PC-3 (cell line): ENCODE results near the gene SCN1B. TPM values are rescaled to one million over a fixed set of nuclear protein-coding genes. Genes with fewer than 3 reads are reported as not detected.

Source experiments
- ATAC-seq: fragments of 200-7000 bp; cut with Tn5 transposase; 2 replicates; pipeline ENCODE4 v1.9.1; 2020; ENCODE audit warnings: mild to moderate bottlenecking, moderate library complexity
- BruUV-seq: library from RNA; stranded (reverse); fragments of 400-500 nt; replicated peaks from 2 replicates; lab custom pipeline; 2021; lab: Mats Ljungman, UMichigan
- CTCF ChIA-PET: fragments of 300-600 bp; sonication (Branson Sonifier 250); formaldehyde crosslinking; loops from one replicate; lab custom pipeline; 2022; ENCODE audit warnings: antibody characterized with exemption; lab: Charles Lee
- POLR2A ChIA-PET: fragments of 300-600 bp; sonication (Branson Sonifier 250); formaldehyde crosslinking; loops from one replicate; lab custom pipeline; 2022; ENCODE audit warnings: antibody characterized with exemption; ENCODE audit not compliant: unreplicated experiment; lab: Charles Lee
- DNase-seq: peaks from one replicate; pipeline ENCODE4 v3.0.0-alpha.2; 2015
- H2AFZ ChIP-seq: fragments of 300-600 bp; sonication (generic); 2 replicates; pipeline ENCODE4 v1.6.0; 2016; ENCODE audit warnings: antibody characterized with exemption, low read length
- H3F3A ChIP-seq: fragments of 300-600 bp; sonication (generic); one replicate; pipeline ENCODE4 v1.6.0; 2017; ENCODE audit warnings: antibody characterized with exemption, low read length, control low read depth, mild to moderate bottlenecking; ENCODE audit not compliant: unreplicated experiment
- H3K27ac ChIP-seq: fragments of 300-600 bp; sonication (generic); 2 replicates; pipeline ENCODE4 v1.5.1; 2016; ENCODE audit warnings: mild to moderate bottlenecking, low read length
- H3K27me3 ChIP-seq: fragments of 300-600 bp; sonication (generic); 2 replicates; pipeline ENCODE4 v1.6.1; 2016; ENCODE audit warnings: low read length, mixed read lengths
- H3K36me3 ChIP-seq: fragments of 300-600 bp; sonication (generic); 2 replicates; pipeline ENCODE4 v1.6.1; 2016; ENCODE audit warnings: low read depth, mixed run types, low read length, mixed read lengths
- H3K4me1 ChIP-seq: fragments of 300-600 bp; sonication (generic); 2 replicates; pipeline ENCODE4 v1.5.1; 2016; ENCODE audit warnings: low read length; ENCODE audit not compliant: insufficient read depth
- H3K4me2 ChIP-seq: fragments of 300-600 bp; sonication (generic); 2 replicates; pipeline ENCODE4 v1.6.0; 2016; ENCODE audit warnings: low read length
- H3K4me3 ChIP-seq: fragments of 300-600 bp; sonication (generic); 2 replicates; pipeline ENCODE4 v1.5.1; 2016; ENCODE audit warnings: mild to moderate bottlenecking, low read length, mixed read lengths
- H3K79me2 ChIP-seq: fragments of 300-600 bp; sonication (generic); 2 replicates; pipeline ENCODE4 v1.6.1; 2017; ENCODE audit warnings: low read length, mixed read lengths
- H3K9ac ChIP-seq: fragments of 300-600 bp; sonication (generic); 2 replicates; pipeline ENCODE4 v1.6.0; 2016; ENCODE audit warnings: mild to moderate bottlenecking, low read length
- H3K9me2 ChIP-seq: fragments of 300-600 bp; sonication (generic); replicated peaks from 2 replicates; pipeline ENCODE4 v1.6.1; 2016; ENCODE audit warnings: mixed run types, low read length, mixed read lengths
- H3K9me3 ChIP-seq: fragments of 300-600 bp; sonication (generic); 2 replicates; pipeline ENCODE4 v1.6.1; 2016; ENCODE audit warnings: low read length, mixed read lengths
- H4K20me1 ChIP-seq: fragments of 300-600 bp; sonication (generic); 2 replicates; pipeline ENCODE4 v1.6.1; 2016; ENCODE audit warnings: low read length, mixed read lengths
- CTCF ChIP-seq: fragments of 300-600 bp; sonication (generic); conservative IDR thresholded peaks from 2 replicates; pipeline ENCODE4 v1.5.1; 2017; ENCODE audit warnings: antibody characterized with exemption, low read depth, mild to moderate bottlenecking, low read length
- EZH2 ChIP-seq: fragments of 300-600 bp; sonication (generic); IDR thresholded peaks from one replicate; pipeline ENCODE4 v1.6.1; 2017; ENCODE audit warnings: antibody characterized with exemption, mild to moderate bottlenecking, low read length; ENCODE audit not compliant: unreplicated experiment
- EZH2phosphoT487 ChIP-seq: fragments of 300-600 bp; sonication (generic); IDR thresholded peaks from 2 replicates; pipeline ENCODE4 v1.6.1; 2018; ENCODE audit warnings: mild to moderate bottlenecking, antibody characterized with exemption, low read length, borderline replicate concordance
- intact Hi-C: fragments of 100-400 bp; cut with micrococcal nuclease; formaldehyde crosslinking; loops from 2 replicates; pipeline ENCODE4 v1.9.0; 2023
- total RNA-seq: library from RNA; depleted of rRNA; stranded (reverse); fragments of >200 nt; gene quantifications from 2 replicates; pipeline ENCODE4 v1.2.3, GENCODE V29; 2014

The SCN1B gene
- total RNA-seq, 1 experiment from 2014 or later: 1.7 TPM

GRCh38 chr19:35032356-35032865 lies 2.1 kb downstream of the SCN1B start:
- POLR2A ChIA-PET: no interaction called here
- intact Hi-C loops: no loop called here
- no peak overlapping the region for H3K27ac ChIP-seq
- H4K20me1 ChIP-seq: no peaks in the 10 kb centered on the region
- 0 out of 2 replicates have a peak, but pooled peaks cover 4% of the 10 kb centered on the region for H3K4me1 ChIP-seq
- no TSS peak for BruUV-seq
- TF ChIP-seq EZH2 (no peak), CTCF (no peak), EZH2phosphoT487 (no peak)
- no peaks in the 10 kb centered on the region for H3K9me2 ChIP-seq
- H3K9me3 ChIP-seq: no peaks in the 10 kb centered on the region
- no peak overlapping the region for H2AFZ ChIP-seq
- H3K79me2 ChIP-seq: no peaks in the 10 kb centered on the region
- ATAC-seq (no peak), DNase-seq (no peak)
- H3K9ac ChIP-seq: no peak overlapping the region
- peaks cover 3% of the 10 kb centered on the region; the same call in 1 of the 2 replicates for H3K36me3 ChIP-seq
- no peaks in the 10 kb centered on the region for H3F3A ChIP-seq
- H3K4me2 ChIP-seq: no peak overlapping the region
- H3K27me3 ChIP-seq: no peaks in the 10 kb centered on the region
- CTCF ChIA-PET: no interaction called here
- H3K4me3 ChIP-seq: no peak overlapping the region

GRCh38 chr19:35033067-35034004 lies 3.1 kb downstream of the SCN1B start:
- Histone ChIP-seq H3K79me2 (no peaks in the 10 kb centered on the region), H3F3A (no peaks in the 10 kb centered on the region), H3K36me3 (no peaks in the 10 kb centered on the region), H2AFZ (no peak overlapping the region), H3K9ac (no peak overlapping the region), H3K4me1 (0 out of 2 replicates have a peak, but pooled peaks cover 4% of the 10 kb centered on the region), H3K27me3 (no peaks in the 10 kb centered on the region), H3K4me3 (no peak overlapping the region), H4K20me1 (no peaks in the 10 kb centered on the region), H3K9me3 (no peaks in the 10 kb centered on the region), H3K4me2 (no peak overlapping the region), H3K9me2 (no peaks in the 10 kb centered on the region), H3K27ac (no peak overlapping the region)
- ATAC-seq: no peak
- BruUV-seq: no TSS peak
- intact Hi-C loops: no loop called here
- ChIA-PET CTCF (no interaction called here), POLR2A (no interaction called here)
- TF ChIP-seq EZH2phosphoT487: no peak
- no peak for TF ChIP-seq EZH2
- TF ChIP-seq CTCF: no peak
- DNase-seq: no peak
